ENCODE results near the gene UBE2U.

Gene UBE2U, protein sequence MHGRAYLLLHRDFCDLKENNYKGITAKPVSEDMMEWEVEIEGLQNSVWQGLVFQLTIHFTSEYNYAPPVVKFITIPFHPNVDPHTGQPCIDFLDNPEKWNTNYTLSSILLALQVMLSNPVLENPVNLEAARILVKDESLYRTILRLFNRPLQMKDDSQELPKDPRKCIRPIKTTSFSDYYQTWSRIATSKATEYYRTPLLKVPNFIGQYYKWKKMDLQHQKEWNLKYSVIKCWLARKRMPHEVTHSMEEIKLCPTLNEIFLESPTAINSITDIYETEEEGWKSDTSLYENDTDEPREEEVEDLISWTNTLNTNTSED

DNA sequence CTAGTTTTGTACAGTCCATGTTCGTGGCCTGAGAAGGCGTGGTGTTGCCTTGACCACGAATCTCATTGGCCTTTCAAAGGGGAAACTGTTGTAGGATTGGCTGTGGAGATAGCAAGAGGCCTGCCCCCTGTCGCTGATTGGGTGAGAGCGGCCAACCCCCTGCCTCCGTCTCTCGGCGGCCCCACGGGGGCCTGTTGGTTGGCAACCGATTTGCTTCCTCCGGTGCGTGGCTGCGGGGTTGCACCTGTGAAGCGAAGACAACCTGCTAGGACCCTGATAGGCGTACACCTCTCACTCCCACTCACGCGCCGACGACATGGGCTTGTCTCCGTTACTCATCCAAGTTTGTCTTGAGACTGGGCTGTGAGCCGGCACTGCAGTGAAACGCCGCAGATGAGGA is at the start of gene UBE2U:
Gene UBE2U, plus strand, starts transcription at position 204 of the 400 bp plus-strand sequence. CDS start 428 bp downstream, outside the sequence.
- no peak for DNase-seq (ENCODE audit: low spot score)

DNA sequence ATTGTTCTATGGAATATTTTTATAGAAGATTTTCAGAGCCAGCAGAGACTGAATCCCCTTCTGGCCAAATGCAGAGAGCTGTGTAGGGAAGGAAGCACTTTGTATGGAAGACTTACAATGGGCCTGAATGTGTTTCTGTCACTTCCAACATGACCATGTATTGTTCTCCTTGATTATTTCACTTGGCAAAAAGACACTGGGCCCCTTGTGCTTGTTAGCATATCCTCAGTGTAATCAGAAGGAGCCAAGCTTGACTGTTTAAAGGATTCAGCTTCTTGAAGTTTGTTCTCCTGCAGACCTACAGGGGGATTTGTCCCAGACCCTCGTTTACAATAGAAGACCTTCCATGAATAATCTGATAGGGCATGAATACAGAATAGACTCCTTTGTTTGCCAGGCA is 48.1 kb upstream of the UBE2U start:
- DNase-seq (ENCODE audit: low spot score): no peak

DNA sequence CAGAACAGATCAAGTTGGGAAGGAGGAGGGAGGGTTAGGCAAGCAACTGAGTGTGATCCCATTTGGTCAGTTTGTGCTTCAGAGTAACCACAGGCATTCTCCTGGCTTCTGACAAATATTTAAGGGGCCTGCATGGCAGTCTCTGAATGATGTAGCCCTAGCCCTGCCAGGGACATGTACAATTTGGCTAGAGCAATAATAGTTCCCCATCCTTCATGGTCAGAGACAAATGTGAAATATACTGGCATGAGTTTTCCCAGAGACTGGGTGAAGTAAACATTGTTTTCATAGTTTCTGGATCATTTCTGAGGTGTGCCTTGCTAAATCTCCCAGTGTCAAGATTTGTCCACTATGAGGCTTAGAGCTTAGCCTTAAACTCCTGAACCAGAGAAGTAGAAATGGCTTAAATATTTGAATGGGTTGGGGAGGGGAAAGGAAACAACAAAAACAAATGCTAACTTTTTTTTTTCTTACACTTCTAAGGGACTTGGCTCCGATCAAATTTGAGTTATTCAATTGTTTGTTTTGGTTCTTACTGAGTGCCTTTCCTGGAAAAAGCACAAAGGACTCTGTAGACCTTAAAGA is 42.0 kb upstream of the UBE2U start:
- DNase-seq (ENCODE audit: low spot score): no peak

DNA sequence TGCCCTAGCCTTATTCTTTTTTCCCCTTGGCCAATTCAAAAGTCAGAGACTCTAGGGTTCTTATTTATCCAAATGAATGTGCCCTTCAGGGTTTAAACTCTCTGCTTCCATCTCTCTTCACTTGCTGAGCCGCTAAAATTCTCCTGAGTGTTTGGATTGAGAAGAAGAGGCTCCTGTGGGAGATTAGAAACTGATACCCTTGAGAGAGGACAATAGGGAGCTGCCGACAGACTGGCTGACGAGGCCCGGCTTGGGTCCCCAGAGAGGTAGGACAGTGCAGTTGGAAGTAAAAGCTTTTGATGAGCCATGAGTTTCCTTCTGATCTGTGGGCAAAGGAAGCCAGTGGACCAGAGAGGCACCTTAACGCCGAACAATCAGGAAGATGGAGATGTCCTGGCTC is 41.3 kb upstream of the UBE2U start:
- no peak for DNase-seq (ENCODE audit: low spot score)

DNA sequence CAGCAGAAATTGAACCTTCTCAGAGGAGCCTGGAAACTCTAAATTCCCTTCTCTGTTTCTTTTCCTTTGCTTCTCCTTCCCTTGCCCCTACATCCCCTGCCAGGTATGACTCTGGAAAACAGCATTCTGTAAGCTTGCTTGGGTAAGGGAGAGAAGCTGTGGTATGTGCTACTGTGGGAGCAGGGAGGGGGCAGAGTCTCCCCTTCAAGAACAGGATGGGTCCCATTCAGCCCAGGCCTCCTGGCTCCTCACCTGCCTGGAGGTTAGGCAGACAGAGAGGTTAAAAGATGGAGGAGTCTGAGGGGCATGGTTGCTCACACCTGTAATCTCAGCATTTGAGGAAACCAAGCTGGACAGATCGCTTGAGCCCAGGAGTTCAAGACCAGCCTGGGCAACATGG is 40.6 kb upstream of the UBE2U start:
- no peak for DNase-seq (ENCODE audit: low spot score)

DNA sequence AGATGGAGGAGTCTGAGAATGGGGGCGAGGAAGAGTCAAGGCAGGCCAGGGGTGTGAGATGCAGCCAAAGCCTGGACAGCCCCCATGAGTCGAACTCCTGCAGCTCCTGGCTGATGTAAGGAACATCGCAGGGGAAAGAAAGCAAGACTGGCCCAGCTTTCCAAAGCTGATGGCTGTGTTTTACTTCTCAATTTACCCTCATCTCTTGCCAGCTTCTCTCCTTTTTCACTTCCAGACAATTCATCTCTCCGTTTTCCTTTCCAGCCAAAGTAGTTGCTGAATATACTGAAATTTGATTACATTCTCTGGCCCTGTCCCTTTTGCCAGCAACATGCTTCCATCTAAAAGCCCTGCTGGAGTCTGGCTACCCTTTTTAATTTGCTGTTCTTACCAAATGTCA is 40.0 kb upstream of the UBE2U start:
- no peak for DNase-seq (ENCODE audit: low spot score)

DNA sequence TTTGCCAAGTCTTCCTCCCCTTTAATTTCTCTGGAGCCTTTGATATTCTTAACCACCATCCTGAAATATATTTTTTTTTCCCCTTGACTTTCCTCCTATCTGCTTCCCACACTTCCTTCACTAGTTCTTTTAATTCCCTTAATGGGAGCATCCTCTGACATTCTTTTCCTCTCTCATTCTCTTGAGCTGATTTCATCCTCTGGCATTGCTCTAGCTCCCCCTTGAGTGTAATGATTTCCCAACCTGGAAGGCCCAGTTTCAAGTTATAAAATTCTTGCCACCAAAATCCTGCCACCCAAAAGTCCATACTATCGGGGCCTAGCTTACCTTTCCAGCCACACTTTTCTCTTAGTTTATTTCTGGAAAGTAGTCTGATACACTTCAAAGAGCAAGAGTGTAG is 39.5 kb upstream of the UBE2U start:
- DNase-seq (ENCODE audit: low spot score): no peak

DNA sequence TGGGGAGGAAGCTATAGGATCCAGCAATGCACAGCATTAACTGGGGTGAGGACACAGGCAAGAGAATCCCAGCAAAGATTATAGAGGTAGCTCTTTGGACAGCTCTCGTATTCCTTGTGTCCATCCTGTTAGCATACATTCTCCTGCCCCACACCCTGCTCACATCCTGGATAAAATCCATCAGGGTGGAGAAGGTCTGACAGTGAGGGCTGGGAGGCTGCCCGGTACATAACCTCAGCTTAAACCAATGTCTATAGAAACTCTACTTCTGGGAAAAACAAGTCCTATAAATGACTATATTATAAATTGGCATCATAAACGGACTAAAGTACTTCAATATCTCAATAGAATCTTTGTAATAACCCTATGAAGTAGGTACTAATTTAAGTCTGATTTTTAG is 36.8 kb upstream of the UBE2U start:
- DNase-seq (ENCODE audit: low spot score): no peak

DNA sequence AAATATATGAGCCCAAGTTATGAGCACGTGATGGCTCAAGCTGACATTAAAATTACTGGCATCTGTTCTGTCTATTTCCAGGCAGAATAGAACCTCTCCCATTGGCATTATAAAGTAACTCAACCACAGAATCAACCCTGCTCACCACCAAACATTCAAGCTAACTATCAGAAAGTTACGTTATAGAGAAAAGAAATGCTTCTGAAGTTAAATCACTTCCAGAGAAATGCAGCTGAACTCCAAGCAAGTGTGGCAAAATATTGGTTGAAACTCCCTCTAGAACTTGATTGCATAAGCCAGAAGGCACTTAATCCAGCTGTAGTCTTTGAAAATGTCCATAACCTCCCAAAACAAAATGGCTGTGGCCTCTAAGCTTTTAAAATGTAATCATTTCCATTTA is 36.2 kb upstream of the UBE2U start:
- DNase-seq (ENCODE audit: low spot score): no peak

DNA sequence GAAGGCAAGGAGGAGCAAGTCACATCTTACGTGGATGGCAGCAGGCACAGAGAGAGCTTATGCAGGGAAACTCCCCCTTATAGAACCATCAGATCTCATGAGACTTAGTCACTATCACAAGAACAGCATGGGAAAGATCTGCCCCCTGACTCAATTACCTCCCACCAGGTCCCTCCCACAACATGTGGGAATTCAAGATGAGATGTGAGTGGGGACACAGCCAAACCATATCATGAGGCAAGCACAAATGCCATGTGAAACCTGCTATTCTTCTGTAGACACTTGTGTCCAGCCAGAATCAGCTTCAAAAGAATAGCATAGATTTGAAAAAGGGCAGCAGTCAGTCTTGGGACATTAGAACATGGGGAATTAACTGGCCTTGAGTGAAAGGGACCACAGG is 32.2 kb upstream of the UBE2U start:
- DNase-seq (ENCODE audit: low spot score): no peak

DNA sequence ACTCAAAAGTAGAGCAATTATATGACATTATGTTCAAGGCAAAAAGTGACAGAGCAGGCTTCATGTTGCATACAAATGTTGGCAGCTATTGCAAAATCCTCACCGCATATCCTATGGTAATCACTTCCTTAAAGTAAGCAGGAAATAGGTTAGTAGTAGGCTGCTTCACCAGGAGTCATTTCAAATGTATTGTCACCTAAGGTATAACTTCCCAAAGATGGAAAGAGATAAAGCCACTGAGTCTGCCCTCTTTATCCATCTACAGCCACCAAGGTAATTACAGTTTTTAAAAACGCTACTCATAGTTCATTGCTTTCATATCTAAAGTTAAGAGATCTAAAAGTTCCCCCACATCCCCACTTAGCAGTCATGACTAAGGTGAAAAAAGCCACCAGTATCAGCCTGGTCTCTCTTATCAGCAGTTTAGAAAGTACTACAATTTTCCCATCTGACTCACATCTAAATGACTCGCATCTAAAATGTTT is 31.6 kb upstream of the UBE2U start:
- DNase-seq (ENCODE audit: low spot score): no peak

DNA sequence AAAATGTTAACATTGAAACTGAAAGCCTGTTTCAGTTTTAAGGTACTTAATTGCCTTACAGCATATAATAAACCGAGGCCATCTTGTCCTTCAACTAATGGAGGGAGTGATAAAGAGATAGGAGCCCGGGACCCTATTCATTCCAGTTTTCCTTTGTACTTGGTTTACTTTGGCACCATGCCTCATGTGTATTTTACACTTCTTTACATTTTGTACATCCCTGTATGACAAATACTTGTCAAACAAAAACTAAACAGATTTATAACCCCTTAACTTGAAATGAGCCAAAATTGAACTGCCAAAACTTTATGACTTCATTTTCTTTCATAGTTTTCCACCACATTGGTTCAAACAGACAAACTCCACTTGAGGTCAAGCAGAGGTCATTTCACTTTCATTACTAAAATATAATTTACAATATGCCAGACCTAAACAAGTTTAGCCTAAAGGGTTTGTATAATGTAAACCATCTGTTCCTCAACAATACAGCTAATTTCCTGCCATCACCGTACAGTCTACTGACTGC is 30.9 kb upstream of the UBE2U start:
- DNase-seq (ENCODE audit: low spot score): no peak

DNA sequence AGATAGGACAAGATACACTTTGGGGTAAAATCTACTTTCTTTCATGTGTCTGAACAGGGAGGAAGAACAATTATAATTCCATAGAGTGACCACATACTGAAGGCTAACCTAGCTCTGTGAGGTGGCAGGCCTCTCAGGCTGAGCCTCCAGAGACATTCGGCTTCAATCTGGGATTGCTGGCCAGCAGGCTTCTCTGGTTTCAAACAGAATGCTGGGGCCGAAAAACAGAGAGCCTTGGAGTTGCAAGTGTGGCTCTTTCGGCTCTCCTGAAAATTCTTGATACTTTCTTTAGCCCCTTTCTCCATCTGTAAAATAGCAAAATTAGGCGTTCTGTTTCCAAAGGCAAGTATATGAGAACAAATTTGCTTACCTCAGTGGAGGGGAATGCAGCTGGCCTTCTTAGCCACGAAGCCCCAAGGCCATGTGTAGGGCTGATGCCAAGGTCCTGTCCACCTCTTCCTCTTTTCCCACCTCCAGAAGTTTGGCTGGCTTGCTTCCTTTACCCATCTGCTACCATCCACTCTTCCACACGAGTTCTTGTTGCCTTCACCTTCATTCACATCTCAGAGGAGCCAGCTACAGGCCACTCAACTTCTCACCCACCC is 30.0 kb upstream of the UBE2U start:
- no peak for DNase-seq (ENCODE audit: low spot score)

DNA sequence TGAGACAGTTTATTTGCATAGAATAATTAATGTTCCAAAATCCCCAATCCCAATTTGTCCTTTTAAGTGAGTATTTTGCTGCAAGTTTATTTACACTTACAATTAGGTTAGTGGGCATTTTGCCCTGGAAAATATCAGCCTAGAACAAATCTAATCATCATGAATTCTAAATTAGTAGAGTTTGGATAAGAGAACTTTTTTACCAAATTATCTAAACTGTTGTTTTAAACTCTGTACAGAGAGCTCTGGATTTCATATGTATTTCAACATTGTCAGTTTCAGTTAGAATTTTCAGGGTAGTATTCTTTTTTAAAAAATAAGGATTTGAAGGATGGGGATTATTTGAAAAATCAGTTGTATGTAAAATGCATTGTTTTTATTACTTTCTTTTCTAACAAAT is 27.8 kb upstream of the UBE2U start:
- DNase-seq (ENCODE audit: low spot score): no peak

DNA sequence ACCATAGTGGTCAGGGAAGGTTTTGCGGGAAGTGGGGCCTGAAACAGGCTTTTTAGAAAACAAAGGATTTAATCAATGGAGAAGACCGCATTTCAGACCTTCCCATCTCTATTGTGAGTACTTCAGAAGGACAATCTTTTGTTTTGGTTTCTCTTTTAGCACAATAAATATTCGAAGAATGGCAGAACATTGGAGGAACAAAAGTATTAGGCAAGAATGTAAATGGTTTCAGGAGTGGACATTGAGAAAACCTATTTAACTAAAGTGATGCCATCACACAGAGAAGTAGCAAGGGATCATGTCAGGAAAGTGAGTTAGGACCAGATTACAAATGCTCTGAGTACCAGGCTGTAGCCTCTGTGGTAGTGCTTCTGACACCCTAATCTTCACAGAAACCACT is 26.8 kb upstream of the UBE2U start:
- DNase-seq (ENCODE audit: low spot score): no peak

DNA sequence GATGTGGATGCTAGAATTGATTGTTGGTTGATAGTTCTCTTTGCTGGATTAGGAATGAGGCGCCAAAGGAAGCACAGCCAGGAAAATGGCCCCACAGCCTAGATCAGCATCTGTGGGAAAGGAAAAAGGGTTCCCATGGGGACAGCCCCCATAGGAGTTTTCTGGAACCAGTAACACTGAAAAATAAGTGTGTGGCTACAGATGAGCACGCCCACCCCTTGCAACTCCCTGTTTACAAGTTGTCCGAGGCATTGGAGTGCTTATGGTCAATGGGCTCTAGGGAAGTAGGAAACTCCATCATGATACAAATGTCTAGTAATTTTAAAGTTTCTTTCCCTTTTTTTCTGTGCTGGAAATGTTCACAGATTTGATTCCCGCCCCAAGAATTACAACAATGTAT is 23.8 kb upstream of the UBE2U start:
- DNase-seq (ENCODE audit: low spot score): no peak

DNA sequence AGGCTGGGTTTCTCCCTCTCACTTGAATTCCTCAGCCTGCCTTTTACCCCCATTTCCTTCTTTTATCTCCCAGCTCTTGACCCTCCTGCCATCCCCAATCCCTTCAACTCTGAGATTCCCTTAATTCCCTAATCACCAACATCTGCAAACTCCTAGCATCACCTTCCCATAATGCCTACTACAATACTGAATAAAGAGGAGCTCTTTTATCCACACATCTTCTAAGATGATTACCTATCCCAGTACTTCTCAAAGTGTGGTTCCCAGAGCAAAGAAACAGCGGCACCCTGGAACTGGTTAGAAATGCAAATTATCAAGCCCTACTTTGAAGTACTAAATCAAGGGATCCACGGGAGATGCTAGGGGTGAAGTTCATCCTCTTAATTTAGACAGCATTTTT is 21.2 kb upstream of the UBE2U start:
- no peak for DNase-seq (ENCODE audit: low spot score)

DNA sequence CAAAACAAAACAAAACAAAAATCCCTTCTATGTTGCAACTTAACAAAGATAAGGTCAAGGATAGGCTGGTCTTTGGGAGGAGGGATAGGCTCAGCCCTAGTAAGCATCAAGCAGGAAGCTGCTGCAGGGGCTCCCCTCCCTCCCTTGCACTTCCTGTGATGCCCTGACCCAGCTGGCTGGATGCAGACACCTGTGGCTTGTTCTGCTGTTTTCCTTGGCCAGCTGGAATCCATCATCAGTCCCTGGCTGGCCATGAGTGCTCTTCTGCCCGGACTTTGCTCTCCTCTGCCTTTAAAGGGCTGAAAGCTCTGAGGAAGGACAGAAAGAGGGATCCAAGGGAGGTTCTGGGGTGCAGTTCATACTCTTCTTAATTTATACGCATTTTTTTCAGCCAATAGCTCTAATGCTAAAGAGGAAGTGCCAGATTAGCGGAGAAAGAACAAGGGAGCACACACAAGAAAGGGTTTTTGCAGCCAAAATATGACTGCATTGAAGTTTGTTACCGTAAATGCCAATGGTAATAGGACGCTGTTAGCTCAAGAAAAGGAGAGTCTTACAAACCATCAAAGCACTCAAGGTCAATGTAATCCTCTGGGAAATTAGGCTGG is 19.9 kb upstream of the UBE2U start:
- DNase-seq (ENCODE audit: low spot score): no peak

DNA sequence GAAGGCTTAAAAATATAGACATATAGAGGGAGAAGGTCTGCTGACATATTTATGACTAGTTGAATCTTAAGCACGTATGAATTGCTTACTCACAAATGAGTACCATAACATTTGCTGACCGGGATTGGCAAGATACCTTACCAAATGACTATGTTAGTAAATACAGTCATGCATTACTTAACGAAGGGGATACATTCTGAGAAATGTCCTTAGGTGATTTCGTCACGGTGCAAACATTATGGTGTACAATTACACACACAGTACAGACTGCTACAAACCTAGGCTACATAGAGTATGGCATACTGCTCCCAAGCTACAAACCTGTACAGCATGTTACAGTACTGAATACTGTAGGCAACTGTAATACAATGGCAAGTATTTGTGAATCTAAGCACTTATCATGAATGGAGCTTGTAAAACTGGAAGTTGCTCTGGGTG is 19.4 kb upstream of the UBE2U start:
- no peak for DNase-seq (ENCODE audit: low spot score)

DNA sequence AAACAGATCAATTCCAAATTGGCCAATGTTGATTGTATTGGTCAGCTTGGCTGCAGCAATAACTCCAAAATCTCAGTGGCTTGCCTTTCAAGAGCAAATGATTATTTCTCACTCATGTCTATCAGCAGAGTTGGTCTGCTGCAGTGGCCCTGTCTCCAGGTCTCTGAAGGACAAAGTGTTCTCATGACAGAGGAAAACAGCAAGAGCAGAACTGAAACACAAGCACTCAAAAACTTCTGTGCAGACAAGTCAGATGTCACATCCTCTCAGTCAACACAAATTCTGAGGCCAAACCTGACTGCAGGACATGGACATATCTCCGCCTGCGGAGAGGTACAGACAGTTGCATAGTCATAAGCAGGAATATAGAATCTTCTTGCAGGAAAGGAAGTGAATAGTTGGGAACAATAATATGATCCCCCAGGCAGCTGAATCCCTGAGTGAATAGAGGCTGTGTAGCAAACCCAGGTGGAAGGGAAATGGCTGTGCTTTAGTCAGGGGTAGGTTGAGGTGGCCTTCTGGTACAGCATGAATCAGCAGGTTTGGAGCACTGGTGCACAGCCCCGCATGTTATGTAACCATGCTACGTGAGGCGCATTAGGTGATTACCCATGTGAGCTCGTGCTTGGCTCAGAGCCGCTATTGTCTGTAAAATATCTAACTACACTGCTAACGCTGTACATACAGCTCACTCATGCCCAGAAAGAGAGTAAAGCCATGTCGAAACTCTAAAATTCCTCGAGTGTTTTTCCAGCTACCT is 17.1 kb upstream of the UBE2U start:
- DNase-seq (ENCODE audit: low spot score): no peak

DNA sequence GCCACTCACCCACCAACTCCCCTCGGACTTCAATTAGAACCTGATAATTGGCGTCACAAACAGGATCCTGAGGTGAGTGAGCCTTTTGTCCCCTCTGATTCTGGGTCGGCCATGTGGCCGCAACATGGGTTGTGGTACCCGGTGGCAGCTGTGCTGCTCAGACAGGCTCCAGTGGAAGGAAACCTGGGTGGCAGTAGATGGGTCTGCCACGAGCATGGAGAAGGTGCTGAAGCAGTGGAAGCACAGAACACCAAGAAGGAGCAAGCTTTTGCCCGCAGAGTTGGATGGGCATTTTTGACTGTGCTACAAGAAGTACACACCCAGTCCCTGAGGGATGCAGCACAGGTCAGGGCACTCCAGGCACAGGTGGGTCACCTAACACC is 16.5 kb upstream of the UBE2U start:
- no peak for DNase-seq (ENCODE audit: low spot score)

DNA sequence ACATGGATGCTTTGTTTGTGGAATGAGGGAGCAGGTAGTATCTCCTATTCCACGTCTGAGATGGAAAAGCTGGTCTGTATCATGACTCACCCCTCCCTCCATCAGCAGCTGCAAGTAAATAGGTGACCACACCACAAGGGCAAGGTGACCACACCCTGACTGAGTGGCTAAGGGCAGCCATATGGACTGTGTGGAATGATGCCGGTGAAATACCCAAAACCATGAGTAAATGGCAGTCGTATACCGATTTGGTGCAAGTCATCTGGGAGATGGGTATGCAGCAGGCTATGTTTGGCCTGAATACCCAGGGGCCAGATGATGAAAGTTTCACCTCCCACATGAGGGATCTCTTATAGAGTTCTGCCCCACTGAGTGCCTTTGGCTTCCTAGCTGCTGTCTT is 15.8 kb upstream of the UBE2U start:
- no peak for DNase-seq (ENCODE audit: low spot score)
